Astrocyte of the spinal cord (primary cell): ENCODE results near the gene EMP1.

Source experiments
- DNase-seq: peaks from one replicate; pipeline ENCODE4 v3.0.0; 2011; ENCODE audit warnings: low read depth, low spot score
- H3K4me3 ChIP-seq: 2 replicates; pipeline ENCODE4 v1.5.1; 2011; ENCODE audit warnings: low read depth, mild to moderate bottlenecking, low read length, moderate library complexity
- in situ Hi-C: cut with HindIII; loops from 2 replicates; pipeline ENCODE4 v1.10.0; 2017; ENCODE audit warnings: low sequenced_read_pairs
- TF ChIP-seq, protein P1 (sequence below): IDR thresholded peaks from 2 replicates; pipeline ENCODE4 v1.5.1; 2012; ENCODE audit warnings: low read depth, mild to moderate bottlenecking, low read length, inconsistent platforms

Gene EMP1

DNA sequence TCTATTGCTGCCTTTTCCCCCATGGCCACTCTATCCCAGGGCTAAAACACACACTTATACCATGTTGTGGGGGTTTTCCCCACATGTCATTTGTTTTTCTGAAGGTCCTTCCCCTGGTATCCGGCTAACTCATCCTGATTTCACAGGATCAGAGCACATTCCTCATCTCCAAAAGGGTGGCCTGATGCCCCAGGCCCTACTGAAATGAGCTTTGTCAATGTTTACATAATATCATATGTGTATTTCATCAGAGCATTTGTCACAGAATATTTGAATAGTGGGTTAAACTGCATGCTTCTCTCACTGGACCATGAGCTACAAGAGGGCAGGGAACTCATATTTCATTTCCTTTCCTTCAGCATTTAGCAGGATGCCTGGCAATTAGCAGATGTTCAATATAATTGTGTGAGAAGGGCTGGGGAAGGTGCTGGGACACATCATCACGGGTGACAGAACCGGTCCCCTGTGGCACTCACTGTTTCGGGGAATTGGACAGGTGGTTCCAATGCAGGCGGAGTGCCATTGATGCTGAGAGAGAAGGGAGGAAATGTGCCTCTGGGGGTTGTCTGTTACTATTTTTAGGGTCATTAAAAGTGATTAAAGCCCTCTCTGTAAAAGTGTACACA is 26.8 kb downstream of the EMP1 start:
- no peak overlapping the region for H3K4me3 ChIP-seq
- in situ Hi-C loops, result no loop called here
- peak; percentile 52 for DNase-seq
- TF ChIP-seq, protein P1, sequence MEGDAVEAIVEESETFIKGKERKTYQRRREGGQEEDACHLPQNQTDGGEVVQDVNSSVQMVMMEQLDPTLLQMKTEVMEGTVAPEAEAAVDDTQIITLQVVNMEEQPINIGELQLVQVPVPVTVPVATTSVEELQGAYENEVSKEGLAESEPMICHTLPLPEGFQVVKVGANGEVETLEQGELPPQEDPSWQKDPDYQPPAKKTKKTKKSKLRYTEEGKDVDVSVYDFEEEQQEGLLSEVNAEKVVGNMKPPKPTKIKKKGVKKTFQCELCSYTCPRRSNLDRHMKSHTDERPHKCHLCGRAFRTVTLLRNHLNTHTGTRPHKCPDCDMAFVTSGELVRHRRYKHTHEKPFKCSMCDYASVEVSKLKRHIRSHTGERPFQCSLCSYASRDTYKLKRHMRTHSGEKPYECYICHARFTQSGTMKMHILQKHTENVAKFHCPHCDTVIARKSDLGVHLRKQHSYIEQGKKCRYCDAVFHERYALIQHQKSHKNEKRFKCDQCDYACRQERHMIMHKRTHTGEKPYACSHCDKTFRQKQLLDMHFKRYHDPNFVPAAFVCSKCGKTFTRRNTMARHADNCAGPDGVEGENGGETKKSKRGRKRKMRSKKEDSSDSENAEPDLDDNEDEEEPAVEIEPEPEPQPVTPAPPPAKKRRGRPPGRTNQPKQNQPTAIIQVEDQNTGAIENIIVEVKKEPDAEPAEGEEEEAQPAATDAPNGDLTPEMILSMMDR, result no peak

GRCh38 chr12:13223941-13224340 is 27.4 kb downstream of the EMP1 start:
- no peak overlapping the region for H3K4me3 ChIP-seq
- no peak for DNase-seq
- TF ChIP-seq, protein P1, result no peak
- in situ Hi-C loops, result no loop called here

DNA sequence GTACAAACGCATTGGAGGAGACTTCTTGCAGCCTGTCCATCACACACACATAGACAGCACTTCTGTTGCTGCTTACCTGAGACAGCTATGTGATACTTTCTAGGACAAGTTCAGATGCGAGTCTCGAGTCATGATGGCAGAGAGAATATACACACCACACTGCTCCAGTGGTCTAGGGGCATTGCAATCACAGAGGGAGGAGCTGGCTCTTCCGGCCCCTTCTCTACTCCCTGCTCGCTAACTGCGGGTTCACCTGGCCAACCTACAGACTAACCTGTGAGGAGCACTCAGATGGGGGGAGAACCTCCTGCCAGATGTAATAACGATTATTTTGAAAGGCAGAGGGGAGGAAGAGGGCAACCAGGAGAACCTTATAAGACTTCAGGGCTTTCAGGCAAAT is 30.7 kb downstream of the EMP1 start:
- DNase-seq, result no peak
- in situ Hi-C loops, result no loop called here
- TF ChIP-seq, protein P1, result no peak
- H3K4me3 ChIP-seq, result no peak overlapping the region

GRCh38 chr12:13228579-13228978 is 32.1 kb downstream of the EMP1 start:
- in situ Hi-C loops, result no loop called here

GRCh38 chr12:13229504-13229903 is 33.0 kb downstream of the EMP1 start:
- TF ChIP-seq, protein P1, result no peak
- no peak for DNase-seq
- no peak overlapping the region for H3K4me3 ChIP-seq
- in situ Hi-C loops, result no loop called here

More at GRCh38 chr12:13228579-13228978, 32.1 kb downstream of the EMP1 start:
- H3K4me3 ChIP-seq, result no peak overlapping the region
- TF ChIP-seq, protein P1, result no peak
- no peak for DNase-seq

- TF ChIP-seq, protein P1, result no peak
- in situ Hi-C loops, result no loop called here
- H3K4me3 ChIP-seq, result no peak overlapping the region
- DNase-seq, result no peak
Observed at GRCh38 chr12:13230500-13230899, 34.0 kb downstream of the EMP1 start.
